Measurements from ENCODE around the gene LSM4. TPM values are rescaled to one million over a fixed set of nuclear protein-coding genes. Genes with fewer than 3 reads are reported as not detected.

The LSM4 gene
- total and polyA plus RNA-seq, 2 of the 13 experiments (the other 11 are each of a cell fraction or from before 2014, with no cell fraction given), result 65.8 to 166 TPM

DNA sequence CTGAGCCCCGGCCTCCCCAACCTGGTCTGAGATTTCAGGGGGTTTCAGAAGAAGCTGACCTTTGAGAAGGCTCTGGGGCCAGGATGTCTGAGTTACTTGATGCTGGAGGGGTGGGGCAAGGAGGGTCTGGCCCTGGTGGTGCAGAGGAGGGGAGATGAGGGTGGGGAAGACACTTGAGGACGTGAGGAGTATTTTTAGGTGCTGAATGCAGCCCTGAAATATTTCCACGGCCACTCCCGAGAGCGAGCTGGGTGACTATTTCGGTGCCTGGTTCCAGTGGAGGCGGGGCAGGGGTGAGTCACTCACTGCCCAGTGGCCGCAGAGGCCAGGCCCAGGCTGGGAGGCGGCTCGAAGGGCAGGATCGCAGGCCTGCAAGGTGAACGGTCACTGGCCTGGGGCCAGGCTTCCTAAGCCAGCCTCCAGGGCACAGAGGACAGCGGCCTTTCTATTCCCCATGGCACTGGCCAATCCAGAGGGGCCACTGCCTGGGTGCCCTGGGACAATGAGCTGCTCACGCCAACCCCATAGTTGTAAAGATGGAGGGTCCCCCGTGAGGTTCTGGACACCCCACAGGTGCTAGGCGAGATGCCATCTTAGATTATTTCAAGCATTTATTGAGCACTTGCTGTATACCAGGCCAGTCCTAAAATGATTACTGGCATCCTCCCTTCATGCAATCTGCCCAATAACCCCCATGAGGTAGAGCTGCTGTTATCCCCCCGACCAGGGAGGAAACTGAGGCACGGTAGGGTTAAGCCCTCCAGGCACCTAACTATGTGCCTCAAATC is 21.8 kb downstream of the LSM4 start (continued):
- TF ChIP-seq, protein P1, sequence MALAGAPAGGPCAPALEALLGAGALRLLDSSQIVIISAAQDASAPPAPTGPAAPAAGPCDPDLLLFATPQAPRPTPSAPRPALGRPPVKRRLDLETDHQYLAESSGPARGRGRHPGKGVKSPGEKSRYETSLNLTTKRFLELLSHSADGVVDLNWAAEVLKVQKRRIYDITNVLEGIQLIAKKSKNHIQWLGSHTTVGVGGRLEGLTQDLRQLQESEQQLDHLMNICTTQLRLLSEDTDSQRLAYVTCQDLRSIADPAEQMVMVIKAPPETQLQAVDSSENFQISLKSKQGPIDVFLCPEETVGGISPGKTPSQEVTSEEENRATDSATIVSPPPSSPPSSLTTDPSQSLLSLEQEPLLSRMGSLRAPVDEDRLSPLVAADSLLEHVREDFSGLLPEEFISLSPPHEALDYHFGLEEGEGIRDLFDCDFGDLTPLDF (CRISPR knock-in tag; IDR thresholded peaks at IDR 0.05), result no peak
- TF ChIP-seq, protein P2, sequence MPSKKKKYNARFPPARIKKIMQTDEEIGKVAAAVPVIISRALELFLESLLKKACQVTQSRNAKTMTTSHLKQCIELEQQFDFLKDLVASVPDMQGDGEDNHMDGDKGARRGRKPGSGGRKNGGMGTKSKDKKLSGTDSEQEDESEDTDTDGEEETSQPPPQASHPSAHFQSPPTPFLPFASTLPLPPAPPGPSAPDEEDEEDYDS (CRISPR knock-in tag; IDR thresholded peaks at IDR 0.05), result peak; percentile 17; the same call in 1 of the 2 replicates
- TF ChIP-seq, protein P3, sequence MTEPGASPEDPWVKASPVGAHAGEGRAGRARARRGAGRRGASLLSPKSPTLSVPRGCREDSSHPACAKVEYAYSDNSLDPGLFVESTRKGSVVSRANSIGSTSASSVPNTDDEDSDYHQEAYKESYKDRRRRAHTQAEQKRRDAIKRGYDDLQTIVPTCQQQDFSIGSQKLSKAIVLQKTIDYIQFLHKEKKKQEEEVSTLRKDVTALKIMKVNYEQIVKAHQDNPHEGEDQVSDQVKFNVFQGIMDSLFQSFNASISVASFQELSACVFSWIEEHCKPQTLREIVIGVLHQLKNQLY (CRISPR knock-in tag; IDR thresholded peaks at IDR 0.05), result no peak
- no peak for TF ChIP-seq SOX5 (CRISPR knock-in tag; IDR thresholded peaks at IDR 0.05; ENCODE audit: borderline replicate concordance)
- no peak for TF ChIP-seq ZNF180 (CRISPR knock-in tag; IDR thresholded peaks at IDR 0.05; ENCODE audit: borderline replicate concordance, low read depth)
- peak; percentile 57; the same call in 1 of the 2 replicates for TF ChIP-seq IRF2 (CRISPR knock-in tag; IDR thresholded peaks at IDR 0.05)
- TF ChIP-seq ZBTB42 (CRISPR knock-in tag; IDR thresholded peaks at IDR 0.05), result no peak
- no peak for TF ChIP-seq ZNF709 (CRISPR knock-in tag; IDR thresholded peaks at IDR 0.05)
- 0 out of 2 replicates have a peak, but pooled peaks have one; percentile 15 for TF ChIP-seq ZNF629 (CRISPR knock-in tag; conservative IDR thresholded peaks at IDR 0.05)
- TF ChIP-seq HNRNPH1 (optimal IDR thresholded peaks at IDR 0.05; ENCODE audit: low read depth, low read length), result no peak
- no peak for TF ChIP-seq SRF (IDR thresholded peaks at IDR 0.05; ENCODE audit: low read depth, low read length)
- no peak for TF ChIP-seq NR2F2 (IDR thresholded peaks at IDR 0.05; ENCODE audit: borderline replicate concordance, low read depth)
- TF ChIP-seq ERF (CRISPR knock-in tag; IDR thresholded peaks at IDR 0.05), result no peak
- peak; percentile 93 for TF ChIP-seq SP5 (CRISPR knock-in tag; IDR thresholded peaks at IDR 0.05; ENCODE audit: borderline replicate concordance, low read depth)
- TF ChIP-seq SRSF9 (IDR thresholded peaks at IDR 0.05; ENCODE audit: borderline replicate concordance, insufficient read depth, low read depth, low read length, poor library complexity, severe bottlenecking), result no peak
- TF ChIP-seq ZNF660 (CRISPR knock-in tag; IDR thresholded peaks at IDR 0.05; ENCODE audit: borderline replicate concordance, low read depth), result no peak
- 0 out of 2 replicates have a peak, but pooled peaks have one; percentile 19 for TF ChIP-seq PHF8 (CRISPR knock-in tag; IDR thresholded peaks at IDR 0.05)
- no peak for TF ChIP-seq RARG (CRISPR knock-in tag; IDR thresholded peaks at IDR 0.05; ENCODE audit: low read depth)
- TF ChIP-seq GABPB1 (CRISPR knock-in tag; IDR thresholded peaks at IDR 0.05), result peak; percentile 56; the same call in 1 of the 2 replicates
- no peak for TF ChIP-seq KLF9 (CRISPR knock-in tag; IDR thresholded peaks at IDR 0.05; ENCODE audit: low read depth)
- TF ChIP-seq ZEB1 (IDR thresholded peaks at IDR 0.05; ENCODE audit: insufficient replicate concordance, low read depth), result no peak
- TF ChIP-seq, protein P4, sequence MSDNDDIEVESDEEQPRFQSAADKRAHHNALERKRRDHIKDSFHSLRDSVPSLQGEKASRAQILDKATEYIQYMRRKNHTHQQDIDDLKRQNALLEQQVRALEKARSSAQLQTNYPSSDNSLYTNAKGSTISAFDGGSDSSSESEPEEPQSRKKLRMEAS (IDR thresholded peaks at IDR 0.05), result peak; percentile 11; the same call in 1 of the 2 replicates
- no peak for TF ChIP-seq SMARCC2 (IDR thresholded peaks at IDR 0.05)
- no peak for TF ChIP-seq RORA (CRISPR knock-in tag; IDR thresholded peaks at IDR 0.05)
- TF ChIP-seq ZNF354B (CRISPR knock-in tag; IDR thresholded peaks at IDR 0.05), result no peak
- no peak for TF ChIP-seq ATAD3A (CRISPR knock-in tag; IDR thresholded peaks at IDR 0.05)
- 0 out of 2 replicates have a peak, but pooled peaks have one; percentile 24 for TF ChIP-seq ZSCAN21 (CRISPR knock-in tag; IDR thresholded peaks at IDR 0.05; ENCODE audit: borderline replicate concordance)
- TF ChIP-seq ZNF557 (CRISPR knock-in tag; IDR thresholded peaks at IDR 0.05), result no peak
- TF ChIP-seq CBFB (CRISPR knock-in tag; IDR thresholded peaks at IDR 0.05), result no peak
- TF ChIP-seq, protein P5, sequence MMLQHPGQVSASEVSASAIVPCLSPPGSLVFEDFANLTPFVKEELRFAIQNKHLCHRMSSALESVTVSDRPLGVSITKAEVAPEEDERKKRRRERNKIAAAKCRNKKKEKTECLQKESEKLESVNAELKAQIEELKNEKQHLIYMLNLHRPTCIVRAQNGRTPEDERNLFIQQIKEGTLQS (CRISPR knock-in tag; IDR thresholded peaks at IDR 0.05), result peak; percentile 84
